HG03565 (cell line): ENCODE measurements around the gene GPR173.

ENCODE experiments used
- ATAC-seq: cut with Tn5 transposase; IDR thresholded peaks from one replicate; pipeline ENCODE4 v1.9.1; 2021; ENCODE audit warnings: mild to moderate bottlenecking, moderate library complexity; ENCODE audit not compliant: unreplicated experiment

Gene GPR173, protein sequence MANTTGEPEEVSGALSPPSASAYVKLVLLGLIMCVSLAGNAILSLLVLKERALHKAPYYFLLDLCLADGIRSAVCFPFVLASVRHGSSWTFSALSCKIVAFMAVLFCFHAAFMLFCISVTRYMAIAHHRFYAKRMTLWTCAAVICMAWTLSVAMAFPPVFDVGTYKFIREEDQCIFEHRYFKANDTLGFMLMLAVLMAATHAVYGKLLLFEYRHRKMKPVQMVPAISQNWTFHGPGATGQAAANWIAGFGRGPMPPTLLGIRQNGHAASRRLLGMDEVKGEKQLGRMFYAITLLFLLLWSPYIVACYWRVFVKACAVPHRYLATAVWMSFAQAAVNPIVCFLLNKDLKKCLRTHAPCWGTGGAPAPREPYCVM

GRCh38 chrX:53048169-53049126 is at the start of gene GPR173:
GPR173 (plus strand) TSS chrX:53048789; CDS start chrX:53076622, 27,833 bp downstream.
- ATAC-seq: no peak

DNA sequence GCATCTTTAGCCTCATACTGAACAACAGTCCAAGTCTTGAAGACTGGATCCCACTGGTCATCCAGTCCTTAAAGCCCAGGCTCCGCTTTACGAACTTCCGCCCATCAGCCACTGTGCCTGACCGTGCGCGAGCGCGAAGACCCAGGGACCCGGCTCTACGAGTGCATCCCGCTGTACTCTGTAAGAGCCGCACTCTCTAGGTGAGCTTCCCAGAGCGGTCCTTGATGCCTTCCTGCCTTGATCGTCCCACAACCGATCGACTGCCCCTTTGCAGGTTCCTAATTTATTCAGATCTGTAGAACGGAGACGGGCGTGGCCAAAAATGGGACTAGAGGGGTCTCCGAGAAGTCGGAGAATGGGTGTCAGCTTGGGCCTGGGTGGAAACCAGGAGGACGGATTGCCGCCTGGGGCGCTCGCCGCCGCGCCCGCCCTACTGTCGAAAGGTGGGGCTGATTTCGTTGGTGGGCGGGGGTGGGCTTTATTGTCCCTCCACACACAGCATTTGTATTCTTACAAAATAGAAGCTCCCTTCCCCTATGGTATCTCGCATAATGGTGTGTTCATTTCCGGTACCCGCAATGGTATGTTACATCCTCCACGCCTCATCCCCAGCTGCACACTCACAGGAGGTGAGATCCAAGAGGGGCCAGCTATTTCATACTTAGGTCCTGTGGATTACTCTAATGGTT is 48.0 kb upstream of the GPR173 start:
- no peak for ATAC-seq

- no peak for ATAC-seq
Measured at GRCh38 chrX:53001958-53002357, 46.6 kb upstream of the GPR173 start.

GRCh38 chrX:53003111-53003510 is 45.5 kb upstream of the GPR173 start:
- ATAC-seq: no peak

DNA sequence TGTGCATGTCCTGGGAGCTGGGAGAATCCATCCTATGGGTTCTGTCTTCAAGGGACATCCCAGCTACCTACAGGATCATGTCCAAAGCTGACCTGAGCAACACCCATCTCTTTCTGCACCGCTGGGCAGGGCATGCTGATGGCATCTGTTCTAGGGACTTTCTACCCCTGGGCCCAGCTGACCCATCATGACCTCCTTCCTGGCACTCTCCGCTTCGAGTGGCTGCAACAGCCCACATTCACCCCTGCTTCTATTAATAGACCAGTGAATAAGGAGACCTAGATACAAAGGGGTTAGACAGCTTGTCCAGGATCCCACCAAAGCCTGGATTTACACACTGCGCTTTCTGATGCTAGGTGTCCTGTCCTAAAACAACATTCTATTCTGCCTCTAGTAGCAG is 44.6 kb upstream of the GPR173 start:
- no peak for ATAC-seq

- ATAC-seq: no peak
Measured at GRCh38 chrX:53004811-53005210, 43.8 kb upstream of the GPR173 start.

DNA sequence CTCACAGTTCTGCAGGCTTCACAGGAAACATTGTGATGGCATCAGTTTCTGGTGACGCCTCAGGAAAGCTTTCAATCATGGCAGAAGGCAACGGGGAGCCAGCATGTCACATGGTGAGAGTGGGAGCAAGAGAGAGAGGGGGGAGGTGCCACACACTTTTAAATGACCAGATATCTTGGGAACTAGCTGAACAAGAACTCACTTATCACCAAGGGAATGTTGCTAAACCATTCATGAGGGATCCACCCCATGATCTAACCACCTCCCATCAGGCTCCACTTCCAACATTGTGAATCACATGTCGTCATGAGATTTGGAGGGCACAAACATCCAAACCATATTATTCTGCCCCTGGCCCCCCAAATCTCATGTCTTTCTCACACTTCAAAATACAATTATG is 43.3 kb upstream of the GPR173 start:
- no peak for ATAC-seq

DNA sequence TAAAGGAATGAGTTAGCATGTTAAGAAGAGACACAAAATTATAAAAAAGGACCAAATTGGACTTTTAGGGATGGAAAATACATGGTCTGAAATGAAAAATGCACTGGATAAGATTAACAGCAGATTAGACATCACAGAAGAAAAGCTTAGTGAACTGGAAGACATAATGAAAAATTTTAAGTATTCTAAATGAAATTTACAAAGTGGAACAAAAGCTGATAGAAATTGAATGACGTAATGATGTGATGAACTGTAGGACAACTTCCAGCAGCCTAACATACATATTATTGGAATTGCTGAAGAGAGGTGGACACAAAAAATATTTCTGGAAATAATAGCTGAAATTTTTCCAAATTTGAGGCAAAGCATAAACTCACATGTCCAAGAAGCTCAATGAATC is 39.6 kb upstream of the GPR173 start:
- no peak for ATAC-seq

DNA sequence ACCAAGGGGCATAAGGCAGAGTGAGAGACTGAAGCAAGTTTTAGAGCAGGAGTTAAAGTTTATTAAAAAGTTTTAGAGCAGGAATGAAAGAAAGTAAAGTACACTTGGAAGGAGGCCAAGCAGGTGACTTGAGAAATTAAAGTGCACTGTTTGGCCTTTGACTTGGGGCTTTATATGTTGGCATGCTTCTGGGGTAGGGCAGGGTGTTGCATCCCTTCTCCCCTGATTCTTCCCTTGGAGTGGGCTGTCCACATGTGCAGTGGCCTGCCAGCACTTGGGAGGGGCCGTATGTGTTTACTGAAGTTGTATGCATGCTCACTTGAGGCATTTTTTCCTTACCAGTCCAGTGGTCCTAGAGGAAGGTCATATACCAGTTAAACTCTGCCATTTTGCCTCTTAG is 35.3 kb upstream of the GPR173 start:
- no peak for ATAC-seq

- no peak for ATAC-seq
Measured at GRCh38 chrX:53018627-53019026, 30.0 kb upstream of the GPR173 start.

DNA sequence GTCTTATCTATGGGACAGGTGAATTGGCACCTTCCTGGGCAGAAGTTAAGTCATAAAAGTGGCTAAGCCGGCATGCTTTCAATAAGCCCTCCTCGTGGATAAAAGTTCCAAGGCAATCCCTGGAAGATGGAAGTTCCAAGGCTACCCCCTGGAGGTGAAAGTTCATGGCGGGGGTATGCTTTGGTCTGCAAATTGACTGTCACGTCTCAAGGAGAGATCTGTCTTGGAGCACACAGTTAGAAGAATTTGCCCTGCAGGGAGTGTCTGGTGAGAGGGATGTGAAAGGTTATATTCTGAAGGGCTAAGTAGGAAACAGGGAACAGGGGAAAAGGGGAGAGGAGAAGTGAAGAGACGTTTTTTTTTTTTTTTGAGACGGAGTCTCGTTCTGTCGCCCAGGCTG is 26.2 kb upstream of the GPR173 start:
- ATAC-seq: no peak

DNA sequence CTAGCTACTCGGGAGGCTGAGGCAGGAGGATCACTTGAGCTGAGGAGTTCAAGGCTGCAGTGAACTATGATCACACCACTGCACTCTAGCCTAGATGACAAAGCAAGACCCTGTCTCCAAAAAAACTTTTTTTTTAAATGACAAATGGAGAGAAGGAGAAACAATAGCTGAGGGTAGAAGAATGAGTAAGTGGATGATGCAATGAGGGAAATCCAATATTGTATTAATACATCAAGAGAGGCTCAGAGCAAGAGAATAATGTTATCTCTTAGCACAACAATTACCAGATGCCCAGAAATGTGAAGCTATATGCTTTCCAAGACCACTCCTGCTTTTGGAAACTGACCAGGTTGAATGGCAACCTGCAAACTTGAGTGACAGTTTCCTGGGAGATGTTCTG is 19.9 kb upstream of the GPR173 start:
- ATAC-seq: no peak

GRCh38 chrX:53031380-53031779 is 17.2 kb upstream of the GPR173 start:
- ATAC-seq: no peak

DNA sequence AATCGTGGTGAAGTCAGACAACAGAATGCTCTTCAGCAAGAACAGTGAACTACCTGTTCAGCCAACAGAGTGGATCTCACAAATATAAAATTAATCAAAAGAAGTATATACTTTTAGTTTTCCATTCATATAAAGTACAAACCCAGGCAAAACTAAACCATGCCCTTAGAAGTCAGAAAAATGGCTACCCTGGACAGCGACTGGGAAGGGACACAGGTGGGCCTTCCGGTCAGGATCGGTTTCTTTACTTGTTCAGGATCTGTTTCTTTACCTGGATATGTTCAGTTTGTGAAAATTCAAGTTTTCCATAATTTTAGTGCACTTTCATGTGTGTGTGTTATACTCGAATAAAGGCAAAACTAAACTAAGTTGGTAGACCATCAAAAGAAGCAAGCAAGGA is 12.4 kb upstream of the GPR173 start:
- no peak for ATAC-seq

GRCh38 chrX:53039236-53039635 is 9.4 kb upstream of the GPR173 start:
- no peak for ATAC-seq

- no peak for ATAC-seq
Measured at GRCh38 chrX:53044995-53045394, 3.6 kb upstream of the GPR173 start.

DNA sequence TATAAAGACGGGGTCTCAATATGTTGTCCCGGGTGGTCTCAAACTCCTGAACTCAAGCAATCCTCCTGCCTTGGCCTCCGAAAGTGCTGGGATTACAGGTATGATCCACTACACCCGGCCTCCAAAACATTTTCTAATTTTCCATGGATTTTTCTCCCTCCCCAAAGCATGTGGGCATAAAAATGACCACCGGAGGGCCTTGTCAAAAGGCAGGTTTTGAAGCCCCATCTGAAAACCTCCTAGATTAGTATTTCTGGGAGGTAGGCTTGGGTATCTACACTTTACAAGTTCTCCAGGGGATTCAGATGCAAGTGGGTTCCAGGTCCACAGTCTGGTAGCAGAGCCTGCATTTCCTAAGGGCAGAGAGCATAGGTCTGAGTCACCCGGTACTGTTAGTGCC is 1.4 kb upstream of the GPR173 start:
- no peak for ATAC-seq

DNA sequence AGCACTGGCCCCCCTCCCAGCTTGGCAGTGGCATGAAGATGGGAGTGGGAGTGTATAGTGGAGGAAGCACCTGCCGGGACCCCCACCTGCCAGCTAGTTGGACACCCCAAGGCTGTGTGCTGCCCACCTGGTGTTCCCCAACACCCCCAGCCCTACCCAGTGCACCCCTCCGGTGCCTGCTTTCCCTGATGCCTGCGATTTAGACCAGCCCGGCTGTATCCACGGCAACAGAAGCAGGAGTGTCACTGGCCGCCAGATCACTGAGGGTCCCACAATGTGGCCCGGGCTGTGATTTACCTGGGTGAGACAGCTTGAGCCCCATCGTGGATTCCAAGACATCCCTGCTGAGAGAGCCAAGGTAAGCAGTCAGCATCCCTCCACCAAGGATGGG is 533 bp downstream of the GPR173 start:
- no peak for ATAC-seq

DNA sequence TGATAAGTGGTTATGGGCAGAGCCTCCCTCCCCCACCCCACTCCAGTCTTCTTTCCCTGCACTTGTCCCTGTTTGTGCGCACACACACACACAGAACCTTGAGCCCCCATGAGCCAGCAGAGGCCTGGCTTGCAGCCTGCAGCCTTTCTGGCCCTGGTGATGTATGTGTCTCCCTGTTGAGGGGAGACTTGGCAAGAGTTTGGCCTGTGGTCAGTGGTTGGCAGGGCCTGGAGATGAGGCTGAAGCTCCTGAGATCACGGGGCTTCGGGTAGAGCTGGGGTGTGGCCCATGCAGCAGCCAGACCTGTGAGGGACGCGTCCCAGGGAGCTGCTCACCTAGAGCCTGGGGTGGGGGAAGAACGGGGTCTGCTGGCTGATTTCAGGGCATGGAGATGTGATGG is 2.3 kb downstream of the GPR173 start:
- ATAC-seq: no peak

DNA sequence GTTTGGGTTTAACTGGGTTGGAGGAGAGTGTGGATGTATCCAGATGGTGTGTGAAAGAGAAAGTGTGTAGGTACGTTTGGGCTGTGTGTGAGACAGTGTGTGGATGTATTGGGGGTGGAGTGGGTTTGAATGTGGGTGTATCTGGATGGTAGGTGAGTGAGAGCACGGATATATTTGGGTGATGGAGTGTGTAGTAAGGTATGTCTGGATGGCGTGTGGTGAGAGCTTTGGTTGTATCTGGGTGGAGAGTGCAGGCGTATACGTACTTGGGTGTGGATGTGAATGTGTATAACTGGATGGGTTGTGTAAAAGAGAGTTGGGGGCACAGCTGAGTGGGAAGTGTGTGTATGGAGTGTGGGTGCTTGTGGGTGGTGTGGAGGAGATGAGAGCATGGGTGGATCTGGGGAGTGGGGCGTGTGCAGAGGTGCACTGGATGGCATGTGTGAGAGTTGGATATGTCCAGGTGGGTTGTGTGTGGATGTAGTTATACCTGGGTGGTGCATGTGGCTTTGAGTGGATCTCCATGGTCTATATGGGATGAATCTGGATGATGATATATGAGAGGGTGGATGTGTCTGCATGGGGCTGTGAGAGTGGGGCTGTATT is 6.8 kb downstream of the GPR173 start:
- ATAC-seq: no peak

- ATAC-seq: no peak
Measured at GRCh38 chrX:53056292-53056691, 7.7 kb downstream of the GPR173 start.
